ENCODE results near the gene LGR6. TPM values are rescaled to one million over a fixed set of nuclear protein-coding genes. Genes with fewer than 3 reads are reported as not detected.
"Not testable (repeated sequence)": the region's sequence is repeated elsewhere in the genome, so short reads cannot be mapped to it uniquely, and the experiment has no call there.

LGR6 gene
- 1 to 10 TPM in 3 of 6 experiments, under 1 TPM in 3; 0.17 to 2.0 (median 1.0) TPM for total RNA-seq
- long read RNA-seq, result 0 reads

- no peak within 1 kb of the TSS for H3K27ac ChIP-seq
- ATAC-seq, result no peak
Measured at GRCh38 chr1:202193614-202194327, at the start of gene LGR6. LGR6 (plus strand) TSS chr1:202193799; CDS start chr1:202193990, 191 bp downstream.

GRCh38 chr1:202144402-202145067 lies 49.1 kb upstream of the LGR6 start, which contains the start of gene ARL8A:
ARL8A (minus strand) TSS chr1:202144737; CDS start chr1:202144572, 165 bp downstream.
- ATAC-seq (peak; percentile 68 to 78 (median 70)), DNase-seq (peak; percentile 82 to 86 (median 85))
- Histone ChIP-seq H3K4me1 (peaks cover 0 to 19% (median 6%) of the 10 kb centered on the region in 4 donors), H3K27ac (peak within 1 kb of the TSS; percentile 80 to 95 (median 91)), H3K9me3 (no peaks in the 10 kb centered on the region), H3K36me3 (no peaks in the 10 kb centered on the region), H3K4me3 (peak within 1 kb of the TSS; percentile 87 to 99 (median 91)), H3K27me3 (no peaks in the 10 kb centered on the region)
- WGBS (ENCODE audit: insufficient coverage, low coverage, low lambda C conversion rate, missing lambda C conversion rate), result 0% methylated on average over 17 of the region's 82 CpGs
- intact Hi-C loops (cut with DNase I), result loop anchor here in 1 of 2 donors (10.0 kb wide), 1 partner anchor 250 kb away; no protein-coding TSS in a partner anchor
- TF ChIP-seq POLR2A (IDR thresholded peaks at IDR 0.05) (peak; percentile 86), CTCF (IDR thresholded peaks at IDR 0.05) (no peak)

More at GRCh38 chr1:202193614-202194327, at the start of gene LGR6:
- no peaks in the 10 kb centered on the region for H3K36me3 ChIP-seq
- 4% methylated on average over 13 of the region's 61 CpGs for WGBS (ENCODE audit: insufficient coverage, low coverage, low lambda C conversion rate, missing lambda C conversion rate)
- H3K4me3 ChIP-seq, result no peak within 1 kb of the TSS
- H3K27me3 ChIP-seq, result peaks cover 0 to 6% of the 10 kb centered on the region in 2 donors
- peaks cover 0 to 11% (median 3%) of the 10 kb centered on the region in 4 donors for H3K4me1 ChIP-seq
- intact Hi-C loops (cut with DNase I), result no loop called here
- TF ChIP-seq POLR2A (IDR thresholded peaks at IDR 0.05) (no peak), CTCF (IDR thresholded peaks at IDR 0.05) (no peak)
- DNase-seq, result no peak
- no peaks in the 10 kb centered on the region for H3K9me3 ChIP-seq

GRCh38 chr1:202145068-202145743 lies 48.4 kb upstream of the LGR6 start:
- WGBS (ENCODE audit: insufficient coverage, low coverage, low lambda C conversion rate, missing lambda C conversion rate), result 14% methylated on average over 11 of the region's 13 CpGs
- TF ChIP-seq POLR2A (IDR thresholded peaks at IDR 0.05), result no peak
- no peak for TF ChIP-seq CTCF (IDR thresholded peaks at IDR 0.05)
- intact Hi-C loops (cut with DNase I), result loop anchor here in 1 of 2 donors (10.0 kb wide), 1 partner anchor 250 kb away; no protein-coding TSS in a partner anchor
- Histone ChIP-seq H3K27me3 (no peaks in the 10 kb centered on the region), H3K36me3 (no peaks in the 10 kb centered on the region), H3K27ac (peak overlapping the region; percentile 80 to 95 (median 91)), H3K4me1 (peaks cover 0 to 19% (median 6%) of the 10 kb centered on the region in 4 donors), H3K9me3 (no peaks in the 10 kb centered on the region), H3K4me3 (peak overlapping the region; percentile 87 to 99 (median 91))
- no peak for DNase-seq
- ATAC-seq, result no peak

GRCh38 chr1:202145744-202146140 lies 47.9 kb upstream of the LGR6 start:
- not testable (repeated sequence) for H3K27ac ChIP-seq, DNase-seq, H3K27me3 ChIP-seq, ATAC-seq, H3K36me3 ChIP-seq, H3K9me3 ChIP-seq, H3K4me3 ChIP-seq
- peaks cover 0 to 19% (median 6%) of the 10 kb centered on the region in 4 donors for H3K4me1 ChIP-seq
- intact Hi-C loops (cut with DNase I), result loop anchor here in 1 of 2 donors (10.0 kb wide), 1 partner anchor 251 kb away; no protein-coding TSS in a partner anchor
- no CpG with 5 or more reads among the region's 8 CpGs for WGBS (ENCODE audit: insufficient coverage, low coverage, low lambda C conversion rate, missing lambda C conversion rate)

Measured in right lobe of liver (tissue), 6 donors.